GM19455 (cell line): Measurements from ENCODE around the gene TREH.

Experiments used
- ATAC-seq: cut with Tn5 transposase; IDR thresholded peaks from one replicate; pipeline ENCODE4 v1.9.1; 2021; ENCODE audit not compliant: unreplicated experiment

Gene TREH

GRCh38 chr11:118650366-118650765 lies 29.1 kb downstream of the TREH start:
- no peak for ATAC-seq

- no peak for ATAC-seq
Observed at GRCh38 chr11:118649941-118650340, 29.5 kb downstream of the TREH start.

GRCh38 chr11:118648291-118648690 lies 31.2 kb downstream of the TREH start:
- ATAC-seq: no peak

GRCh38 chr11:118646393-118646792 lies 33.1 kb downstream of the TREH start:
- ATAC-seq: no peak

- no peak for ATAC-seq
Observed at GRCh38 chr11:118645066-118645715, 34.3 kb downstream of the TREH start.

- ATAC-seq: no peak
Observed at GRCh38 chr11:118644496-118644895, 35.0 kb downstream of the TREH start.

GRCh38 chr11:118643995-118644345 lies 35.5 kb downstream of the TREH start:
- ATAC-seq: no peak

GRCh38 chr11:118643142-118643994 lies 36.1 kb downstream of the TREH start:
- no peak for ATAC-seq

GRCh38 chr11:118641397-118642019 lies 37.9 kb downstream of the TREH start:
- ATAC-seq: no peak

- ATAC-seq: no peak
Observed at GRCh38 chr11:118640332-118641154, 38.9 kb downstream of the TREH start.

GRCh38 chr11:118639899-118640298 lies 39.6 kb downstream of the TREH start:
- no peak for ATAC-seq

- no peak for ATAC-seq
Observed at GRCh38 chr11:118638726-118639125, 40.7 kb downstream of the TREH start.

GRCh38 chr11:118636569-118637290 lies 42.7 kb downstream of the TREH start:
- no peak for ATAC-seq

GRCh38 chr11:118635642-118636041 lies 43.8 kb downstream of the TREH start:
- ATAC-seq: no peak

- no peak for ATAC-seq
Observed at GRCh38 chr11:118635237-118635591, 44.2 kb downstream of the TREH start.

GRCh38 chr11:118634431-118635236 lies 44.8 kb downstream of the TREH start:
- ATAC-seq: no peak

- no peak for ATAC-seq
Observed at GRCh38 chr11:118633979-118634378, 45.5 kb downstream of the TREH start.

- ATAC-seq: no peak
Observed at GRCh38 chr11:118633319-118633690, 46.1 kb downstream of the TREH start.

- no peak for ATAC-seq
Observed at GRCh38 chr11:118632577-118633318, 46.7 kb downstream of the TREH start.
